Tibial artery (tissue), 4 donors: Measurements from ENCODE around the gene STPG2.

ENCODE experiments used
- DNase-seq, 2 donors: peaks; one replicate each; pipeline ENCODE4 v3.0.0-alpha.2; 2019
- H3K27ac ChIP-seq, 2 donors: fragments of 200-600 bp; sonication (generic) in 1 of 2; 1 replicate in 1 of 2; 2 replicates in 1 of 2; pipeline ENCODE4 v1.5.1; 2018 to 2019; ENCODE audit warnings: mild to moderate bottlenecking in 1 of 2
- H3K27me3 ChIP-seq, 2 donors: fragments of 200-600 bp; sonication (generic) in 1 of 2; one replicate each; pipeline versions ENCODE4 v1.5.1 to v1.6.0; 2016 to 2019
- H3K36me3 ChIP-seq, 3 donors: fragments of 200-600 bp; sonication (generic) in 2 of 3; one replicate each; pipeline ENCODE4 v1.5.1; 2016 to 2019; ENCODE audit warnings: mild to moderate bottlenecking in 2 of 3
- H3K4me1 ChIP-seq, 4 donors: fragments of 200-600 bp; sonication (generic) in 2 of 4; 1 replicate in 3 of 4; 2 replicates in 1 of 4; pipeline ENCODE4 v1.5.1; 2016 to 2019
- H3K4me3 ChIP-seq, 2 donors: fragments of 200-600 bp; sonication (generic) in 1 of 2; 1 replicate in 1 of 2; 2 replicates in 1 of 2; pipeline ENCODE4 v1.5.1; 2018 to 2019; ENCODE audit warnings: mild to moderate bottlenecking in 2 of 2
- H3K9me3 ChIP-seq, 3 donors: fragments of 200-600 bp; sonication (generic) in 1 of 3; one replicate each; pipeline ENCODE4 v1.5.1; 2016 to 2019
- CTCF ChIP-seq, 2 experiments: fragments of 200-600 bp in 1 of 2; fragments of 450-650 bp in 1 of 2; IDR thresholded peaks; one replicate each; pipeline ENCODE4 v1.5.1; 2017 to 2019; ENCODE audit warnings: antibody characterized with exemption in 2 of 2, mild to moderate bottlenecking in 1 of 2, moderate library complexity in 1 of 2
- intact Hi-C: fragments of 100-400 bp; cut with DNase I; formaldehyde crosslinking; loops from one replicate; pipeline ENCODE4 v1.15.0; 2023; ENCODE audit warnings: low total_unique reads

Gene STPG2

DNA sequence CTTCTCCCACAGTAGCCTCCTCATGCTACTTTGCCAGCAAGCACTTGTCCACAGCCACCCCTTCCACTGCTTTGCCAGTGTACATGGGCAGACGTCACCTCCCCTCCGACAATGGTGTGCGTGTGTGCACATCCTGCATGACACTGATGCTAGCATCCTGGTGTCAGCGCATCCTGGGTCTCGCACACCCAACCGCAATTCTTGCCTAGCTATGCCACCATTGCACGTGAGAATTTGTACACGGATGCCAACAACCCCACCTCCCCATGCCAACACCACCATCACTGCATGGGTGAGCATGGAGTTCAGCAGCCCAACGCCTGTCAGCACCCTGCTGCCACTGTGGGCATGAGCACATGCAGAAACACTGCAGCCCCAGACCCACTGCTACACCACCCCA lies 550.0 kb downstream of the STPG2 start:
- H3K4me1 ChIP-seq: no peaks in the 10 kb centered on the region
- H3K27ac ChIP-seq: no peak overlapping the region
- intact Hi-C loops: no loop called here
- no peaks in the 10 kb centered on the region for H3K36me3 ChIP-seq
- peak in 1 of 2 donors; percentile 49 for DNase-seq
- no peak for TF ChIP-seq CTCF (IDR thresholded peaks at IDR 0.05)
- H3K27me3 ChIP-seq: no peaks in the 10 kb centered on the region
- H3K4me3 ChIP-seq: no peak overlapping the region
- H3K9me3 ChIP-seq: no peaks in the 10 kb centered on the region

- H3K4me1 ChIP-seq: no peaks in the 10 kb centered on the region
- H3K36me3 ChIP-seq: no peaks in the 10 kb centered on the region
- TF ChIP-seq CTCF (IDR thresholded peaks at IDR 0.05): no peak
- intact Hi-C loops: no loop called here
- H3K9me3 ChIP-seq: no peaks in the 10 kb centered on the region
- H3K27ac ChIP-seq: no peak overlapping the region
- no peak overlapping the region for H3K4me3 ChIP-seq
- no peaks in the 10 kb centered on the region for H3K27me3 ChIP-seq
- no peak for DNase-seq
These were observed 553.0 kb downstream of the STPG2 start for GRCh38 chr4:97590266-97590665.

DNA sequence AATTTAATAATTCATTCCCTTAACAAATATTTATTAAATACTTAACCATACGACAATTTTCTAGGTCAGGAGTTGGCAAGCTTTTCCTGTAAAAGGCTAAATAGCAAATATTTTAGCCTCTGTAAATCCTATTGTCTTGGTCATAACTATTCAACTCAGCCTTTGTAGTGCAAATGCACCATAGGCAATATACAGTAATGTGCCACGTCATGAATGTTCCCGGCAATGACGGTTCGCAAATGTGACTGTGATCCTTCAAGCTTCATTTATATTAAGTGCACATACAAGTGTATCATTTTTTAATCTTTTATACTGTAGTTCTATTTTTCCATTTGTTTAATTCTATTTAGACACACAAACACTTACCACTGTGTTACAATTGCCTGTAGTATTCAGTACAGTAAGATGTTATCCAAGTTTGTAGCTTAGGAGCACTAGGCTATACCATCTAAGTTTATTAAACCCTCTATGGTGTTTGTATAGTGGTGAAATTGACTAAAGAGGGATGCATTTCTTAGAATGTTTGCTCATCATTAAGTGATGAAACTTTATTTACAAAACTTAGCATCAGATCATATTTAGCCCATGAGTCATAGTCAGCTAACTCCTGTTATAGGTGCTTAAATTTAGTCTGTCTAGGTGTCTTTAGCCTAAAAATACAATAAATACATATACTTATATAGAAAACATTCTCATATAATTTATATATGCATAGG lies 553.6 kb downstream of the STPG2 start:
- intact Hi-C loops: no loop called here
- Histone ChIP-seq H3K9me3 (no peaks in the 10 kb centered on the region), H3K4me3 (no peak overlapping the region)

GRCh38 chr4:97587912-97588311 lies 555.4 kb downstream of the STPG2 start:
- Histone ChIP-seq H3K27ac (no peak overlapping the region), H3K4me1 (no peaks in the 10 kb centered on the region), H3K36me3 (no peaks in the 10 kb centered on the region), H3K9me3 (no peaks in the 10 kb centered on the region), H3K27me3 (no peaks in the 10 kb centered on the region), H3K4me3 (no peak overlapping the region)
- TF ChIP-seq CTCF (IDR thresholded peaks at IDR 0.05): no peak
- no peak for DNase-seq
- intact Hi-C loops: no loop called here

More for the DNA sequence above, 553.6 kb downstream of the STPG2 start:
- H3K27ac ChIP-seq: no peak overlapping the region
- no peak for TF ChIP-seq CTCF (IDR thresholded peaks at IDR 0.05)
- no peaks in the 10 kb centered on the region for H3K27me3 ChIP-seq
- DNase-seq: no peak
- no peaks in the 10 kb centered on the region for H3K36me3 ChIP-seq
- no peaks in the 10 kb centered on the region for H3K4me1 ChIP-seq

GRCh38 chr4:97585274-97585673 lies 558.0 kb downstream of the STPG2 start:
- Histone ChIP-seq H3K27ac (no peak overlapping the region), H3K27me3 (no peaks in the 10 kb centered on the region), H3K4me1 (no peaks in the 10 kb centered on the region), H3K9me3 (no peaks in the 10 kb centered on the region), H3K36me3 (no peaks in the 10 kb centered on the region), H3K4me3 (no peak overlapping the region)
- no peak for TF ChIP-seq CTCF (IDR thresholded peaks at IDR 0.05)
- no peak for DNase-seq
- intact Hi-C loops: no loop called here

DNA sequence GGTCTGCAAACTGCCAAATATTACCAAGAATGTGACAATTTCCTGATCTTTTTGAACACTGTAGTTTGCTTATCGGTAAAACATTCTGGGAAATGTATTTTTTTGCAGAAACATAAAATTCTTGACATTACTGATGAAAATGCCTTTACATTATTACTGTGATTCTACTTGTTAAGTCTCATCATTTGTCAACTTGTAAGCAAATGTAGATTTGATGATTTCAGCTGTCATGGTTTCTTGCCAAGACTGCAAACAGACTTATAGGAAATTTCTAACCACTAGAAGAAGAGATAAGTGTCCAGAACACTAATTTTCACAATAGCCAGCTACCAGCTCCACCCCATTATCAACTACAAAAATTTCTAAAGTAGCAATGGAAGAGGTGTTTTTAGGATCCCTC lies 560.4 kb downstream of the STPG2 start:
- no peak for DNase-seq
- Histone ChIP-seq H3K36me3 (no peaks in the 10 kb centered on the region), H3K4me3 (no peak overlapping the region), H3K9me3 (no peaks in the 10 kb centered on the region), H3K27me3 (no peaks in the 10 kb centered on the region), H3K27ac (no peak overlapping the region), H3K4me1 (no peaks in the 10 kb centered on the region)
- no peak for TF ChIP-seq CTCF (IDR thresholded peaks at IDR 0.05)
- intact Hi-C loops: no loop called here
